Measurements from ENCODE around the gene ZNF569. TPM values are rescaled to one million over a fixed set of nuclear protein-coding genes. Genes with fewer than 3 reads are reported as not detected.

Gene ZNF569
- total and polyA plus RNA-seq, 2 of the 8 experiments (the other 6 are each of a cell fraction or from before 2014, with no cell fraction given), result 2.4 to 10.5 TPM

GRCh38 chr19:37470216-37470615 is 3.0 kb upstream of the ZNF569 start (continued):
- TF ChIP-seq E2F6 (IDR thresholded peaks at IDR 0.05) (no peak), KDM1A (IDR thresholded peaks at IDR 0.05; ENCODE audit: borderline replicate concordance, low read length) (no peak), SIN3A (conservative IDR thresholded peaks at IDR 0.05 in 1 of 2, IDR thresholded peaks at IDR 0.05 in 1 of 2; ENCODE audit: low read depth in 1 of 2, low read length in 2 of 2) (no peak), RBBP5 (IDR thresholded peaks at IDR 0.05; ENCODE audit: borderline replicate concordance, low read depth, low read length) (no peak), YY1 (IDR thresholded peaks at IDR 0.05; ENCODE audit: low read depth, low read length) (no peak)

Measured in H1 (cell line).